HT1080 (cell line): ENCODE results near the gene SGSH. TPM values are rescaled to one million over a fixed set of nuclear protein-coding genes. Genes with fewer than 3 reads are reported as not detected.

Source experiments
- DNase-seq: peaks from one replicate; pipeline ENCODE4 v3.0.0-alpha.2; 2015; ENCODE audit warnings: low read depth
- total RNA-seq: library from RNA; depleted of rRNA; stranded (reverse); fragments of >200 nt; shearing (Covaris generic); gene quantifications from 2 replicates; pipeline ENCODE4 v1.2.3, GENCODE V29; 2014

SGSH gene
- total RNA-seq, 1 experiment from 2014 or later = 6.0 TPM

DNA sequence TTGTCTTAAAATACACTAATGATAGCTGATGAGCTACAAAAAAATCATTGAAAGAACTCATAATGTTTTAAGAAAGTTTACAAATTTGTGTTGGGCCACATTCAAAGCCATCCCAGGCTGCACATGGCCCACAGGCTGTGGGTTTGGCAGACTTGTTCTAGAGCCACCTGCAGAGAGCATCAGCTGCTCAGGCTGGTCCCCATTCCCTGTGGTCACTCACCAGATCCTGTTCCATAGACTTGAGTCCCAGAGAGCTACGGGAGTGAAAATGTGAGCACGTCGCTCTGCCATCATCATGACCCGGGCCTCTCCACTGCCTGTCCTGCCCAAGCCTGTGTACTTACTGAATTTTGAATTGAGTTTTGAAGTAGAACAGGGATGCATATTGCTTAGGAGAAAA, 7.0 kb upstream of the SGSH start:
- no peak for DNase-seq

DNA sequence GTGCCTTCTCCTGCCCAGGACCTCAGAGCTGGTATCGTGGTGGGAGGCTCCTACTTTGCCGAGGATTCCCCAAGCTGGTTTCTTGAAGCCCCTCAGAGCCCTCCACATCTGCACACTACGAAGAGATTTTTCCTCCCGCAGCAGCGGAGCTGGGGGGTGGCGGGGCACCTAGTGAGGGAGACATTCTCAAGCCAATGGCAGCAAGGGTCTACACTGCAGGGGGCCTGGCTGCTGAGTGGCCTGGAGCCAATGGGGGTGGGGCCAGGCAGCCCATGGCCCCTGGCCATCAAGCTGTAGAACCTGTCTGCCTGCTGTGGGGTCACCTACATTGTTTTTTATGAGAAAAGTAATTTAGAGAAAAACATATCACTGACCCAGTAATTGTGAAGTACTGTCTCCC, 5.1 kb upstream of the SGSH start:
- no peak for DNase-seq

DNA sequence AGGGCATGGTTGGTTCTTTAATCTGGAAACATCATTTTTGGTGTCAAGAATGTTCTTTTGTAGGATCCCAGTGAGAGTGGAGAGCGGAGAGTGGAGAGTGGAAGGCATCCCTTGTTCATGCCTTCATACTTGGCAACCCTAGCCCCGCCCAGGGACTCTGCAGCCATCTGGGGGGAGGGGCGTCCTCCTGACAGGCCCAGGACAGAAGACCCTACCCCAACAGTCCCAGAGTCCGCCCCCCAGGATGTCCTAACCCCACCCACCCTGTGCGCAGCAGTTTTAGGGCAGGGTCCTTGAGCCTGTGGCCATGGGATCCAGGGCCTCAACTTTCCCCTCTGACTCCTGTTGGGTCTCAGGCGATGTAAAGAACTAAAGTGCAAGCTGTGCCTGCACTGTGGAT, 4.5 kb upstream of the SGSH start:
- DNase-seq = no peak

DNA sequence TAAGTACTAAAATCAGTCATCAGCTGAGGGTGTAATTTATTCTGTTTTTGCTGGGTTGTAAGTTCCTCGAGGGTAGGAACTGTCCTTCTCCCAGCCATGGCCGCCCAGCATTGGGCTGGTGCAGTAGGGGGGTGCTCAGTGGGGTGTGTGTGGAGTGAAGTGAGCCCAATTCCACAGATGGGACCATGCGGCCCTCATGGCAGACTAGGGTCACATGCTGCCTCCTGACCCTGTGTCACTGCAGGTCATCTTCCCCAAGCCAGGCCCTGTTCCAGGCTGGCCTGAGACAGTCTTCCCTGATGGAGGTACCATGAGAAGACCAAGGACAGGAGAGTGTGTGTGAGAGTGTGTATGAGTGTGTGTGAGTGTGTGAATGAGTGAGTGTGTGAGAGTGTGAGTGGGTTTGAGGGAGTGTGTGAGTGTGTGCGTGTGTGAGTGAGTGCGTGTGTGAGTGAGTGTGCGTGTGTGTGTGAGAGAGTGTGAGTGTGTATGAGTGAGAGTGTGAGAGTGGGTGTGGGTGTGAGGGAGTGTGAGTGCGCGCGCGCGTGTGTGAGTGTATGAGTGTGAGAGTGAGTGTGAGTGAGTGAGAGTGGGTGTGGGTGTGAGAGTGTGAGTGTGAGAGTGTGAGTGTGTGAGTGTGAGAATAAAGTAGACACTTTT, 3.8 kb upstream of the SGSH start:
- DNase-seq = no peak

DNA sequence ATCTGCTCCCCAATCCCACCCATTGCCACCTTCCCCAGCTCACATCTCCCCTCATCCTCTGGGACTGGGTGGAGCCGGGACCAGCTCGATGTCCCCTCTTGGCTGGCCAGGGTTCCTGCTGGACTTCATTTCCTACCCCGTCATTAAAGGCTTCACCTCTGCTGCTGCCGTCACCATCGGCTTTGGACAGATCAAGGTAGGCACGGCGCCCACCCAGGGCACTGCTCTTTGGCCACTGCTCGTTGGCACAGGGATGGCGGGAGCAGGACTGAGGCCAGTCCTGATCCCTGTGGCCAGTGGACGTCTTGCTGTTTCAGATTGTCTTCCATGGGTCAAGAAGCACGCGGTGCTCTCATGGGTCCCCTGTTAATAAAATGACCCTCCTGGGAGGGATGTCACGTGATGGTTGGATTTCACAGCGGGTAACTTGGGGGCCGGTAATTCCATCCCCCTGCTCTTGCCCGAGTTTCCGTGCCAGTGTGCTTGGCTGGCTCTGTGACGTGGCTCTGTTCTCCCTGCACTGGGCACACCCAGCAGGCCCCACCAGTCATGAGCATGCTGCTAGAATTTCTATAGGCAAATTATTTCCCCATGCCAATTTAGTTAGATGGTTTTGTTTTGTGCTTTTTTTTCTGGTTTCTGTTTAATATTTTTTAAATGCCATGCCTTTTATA, 3.1 kb upstream of the SGSH start:
- DNase-seq = no peak

DNA sequence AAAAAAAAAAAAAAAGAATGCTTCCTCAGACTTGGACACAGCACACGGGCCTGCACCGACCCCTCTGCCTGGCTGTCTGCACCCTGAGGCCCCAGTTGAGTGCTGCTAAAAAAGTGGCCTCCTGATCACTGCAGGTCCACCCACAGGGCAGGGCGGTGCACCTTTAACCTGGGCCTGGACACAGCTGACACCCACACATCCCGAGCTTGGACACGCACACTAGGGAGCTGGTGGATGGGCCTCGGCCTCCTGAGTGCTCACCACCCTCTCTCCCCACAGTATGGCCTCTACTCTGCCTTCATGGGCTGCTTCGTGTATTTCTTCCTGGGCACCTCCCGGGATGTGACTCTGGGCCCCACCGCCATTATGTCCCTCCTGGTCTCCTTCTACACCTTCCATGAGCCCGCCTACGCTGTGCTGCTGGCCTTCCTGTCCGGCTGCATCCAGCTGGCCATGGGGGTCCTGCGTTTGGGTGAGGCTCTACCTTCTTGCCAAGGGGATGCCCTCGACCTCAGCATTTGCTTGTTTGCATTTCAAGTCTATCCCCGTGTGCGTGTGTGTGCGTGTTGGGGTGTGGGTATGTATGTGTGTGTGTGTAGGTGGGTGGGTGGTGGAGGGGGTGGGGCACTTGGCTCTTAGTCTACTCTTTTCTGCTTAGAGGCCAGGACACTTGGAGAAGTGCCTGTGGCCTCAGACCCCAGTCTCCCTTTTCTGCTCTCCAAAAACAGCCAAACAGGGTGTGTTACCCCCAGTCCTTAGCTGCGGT, 2.4 kb upstream of the SGSH start:
- DNase-seq = no peak

DNA sequence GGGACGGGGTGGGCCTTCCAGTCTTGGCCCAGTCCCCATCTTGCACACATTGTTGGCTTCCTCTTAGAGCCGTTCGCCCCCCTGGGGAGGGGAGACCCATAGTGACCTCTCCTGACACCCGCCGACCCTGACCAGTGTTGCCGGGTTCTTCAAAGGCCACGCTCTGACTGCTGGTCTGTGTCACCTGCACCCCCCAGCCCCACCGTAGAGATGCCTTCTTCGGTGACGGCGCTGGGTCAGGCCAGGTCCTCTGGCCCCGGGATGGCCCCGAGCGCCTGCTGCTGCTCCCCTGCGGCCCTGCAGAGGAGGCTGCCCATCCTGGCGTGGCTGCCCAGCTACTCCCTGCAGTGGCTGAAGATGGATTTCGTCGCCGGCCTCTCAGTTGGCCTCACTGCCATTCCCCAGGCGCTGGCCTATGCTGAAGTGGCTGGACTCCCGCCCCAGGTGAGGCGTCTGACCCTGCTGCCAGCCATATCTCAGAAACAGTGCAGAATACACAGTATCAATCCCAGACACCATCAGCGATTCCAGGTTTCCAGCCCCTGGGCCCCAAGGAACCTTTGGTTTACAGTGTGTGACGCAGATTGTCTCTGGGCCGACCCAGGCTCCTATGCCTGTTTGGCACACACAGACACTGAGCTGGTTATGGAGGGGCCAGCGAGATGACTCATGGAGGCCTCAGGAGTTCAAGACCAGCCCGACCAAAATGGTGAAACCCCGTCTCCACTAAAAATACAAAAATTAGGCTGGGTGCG, 1.4 kb upstream of the SGSH start:
- no peak for DNase-seq

DNA sequence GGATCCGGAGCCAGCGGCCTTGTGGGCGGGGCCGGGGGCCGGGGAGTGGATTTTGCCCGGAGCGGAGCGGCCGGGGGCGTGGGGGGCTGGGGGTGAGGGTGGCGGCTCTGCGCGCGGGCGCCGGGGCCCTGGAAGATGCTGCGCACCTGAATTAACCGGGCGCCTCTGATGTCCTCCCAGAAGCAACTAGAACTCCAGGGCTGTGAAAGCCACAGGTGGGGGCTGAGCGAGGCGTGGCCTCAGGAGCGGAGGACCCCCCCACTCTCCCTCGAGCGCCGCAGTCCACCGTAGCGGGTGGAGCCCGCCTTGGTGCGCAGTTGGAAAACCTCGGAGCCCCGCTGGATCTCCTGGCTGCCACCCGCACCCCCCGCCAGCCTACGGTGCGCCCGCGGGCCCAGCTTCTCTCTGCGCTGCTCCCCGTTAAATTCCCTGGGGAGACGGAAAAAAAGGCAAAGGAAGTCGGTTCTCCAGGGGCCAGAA, 643 bp upstream of the SGSH start:
- no peak for DNase-seq

DNA sequence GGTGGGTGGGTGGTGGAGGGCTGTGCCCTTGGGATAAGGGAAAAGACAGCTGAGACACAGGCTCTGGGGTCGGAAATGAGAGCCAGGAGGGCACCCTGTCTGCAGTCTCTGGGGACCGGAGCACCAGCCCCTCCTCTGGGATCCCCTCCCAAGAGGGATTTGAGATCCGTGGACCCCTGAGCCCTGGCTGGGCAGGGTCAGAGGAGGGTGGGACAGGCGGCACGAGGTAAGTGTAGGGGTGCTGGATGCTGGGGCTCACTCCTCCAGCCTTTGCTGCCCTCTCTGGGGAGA, 425 bp downstream of the SGSH start:
- DNase-seq = no peak

DNA sequence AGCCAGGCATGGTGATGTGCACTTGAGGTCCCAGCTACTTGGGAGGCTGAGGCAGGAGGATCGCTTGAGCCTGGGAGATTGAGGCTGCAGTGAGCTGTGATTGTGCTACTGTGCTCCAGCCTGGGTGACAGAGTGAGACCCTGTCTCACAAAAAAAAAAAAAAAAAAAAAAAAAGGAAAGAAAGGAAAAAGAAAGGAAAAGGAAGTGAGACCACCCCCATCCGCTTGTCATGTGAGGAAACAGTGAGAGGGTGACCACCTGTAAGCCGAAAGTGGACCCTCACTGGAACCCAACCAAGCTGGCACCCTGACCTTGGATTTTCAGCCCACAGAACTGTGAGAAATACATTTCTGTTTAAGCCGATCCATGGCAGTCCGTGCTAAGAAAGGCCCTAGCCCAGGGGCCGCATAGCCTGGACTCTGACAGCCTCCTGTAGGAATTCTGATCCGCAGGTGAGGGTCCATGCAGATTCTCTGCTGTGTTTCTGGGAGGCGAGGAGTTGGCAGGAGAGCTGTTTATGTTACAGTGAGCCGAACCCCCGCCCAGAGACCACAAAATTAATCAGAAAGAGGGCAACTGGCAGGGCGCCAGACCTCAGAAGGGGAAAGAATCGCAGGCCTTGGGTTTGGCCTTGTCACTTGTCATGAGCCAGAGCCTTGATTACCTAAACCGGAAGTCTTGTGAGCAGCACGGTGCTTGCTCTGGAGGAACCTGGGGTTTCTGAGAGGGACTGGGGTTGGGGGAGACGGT, 945 bp downstream of the SGSH start:
- peak; percentile 91 for DNase-seq

DNA sequence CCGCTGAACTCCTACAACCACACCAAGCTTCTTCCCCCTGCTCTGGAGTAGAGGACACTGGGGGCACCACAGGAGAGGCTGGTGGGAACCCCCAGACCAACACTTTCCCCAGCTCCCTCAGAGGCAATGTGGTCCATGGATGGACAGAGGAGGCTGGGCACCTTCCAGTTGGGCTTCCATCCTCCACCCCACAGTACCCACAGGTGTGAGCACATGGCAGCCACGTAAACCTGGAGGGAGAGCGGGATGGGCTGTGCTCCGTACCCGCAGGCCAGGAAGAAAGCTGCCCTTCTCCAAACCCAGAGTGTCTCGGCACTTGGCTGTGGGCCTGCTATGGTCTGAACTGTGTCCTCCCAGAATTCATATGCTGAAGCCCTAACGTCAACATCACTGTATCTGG, 1.7 kb downstream of the SGSH start:
- no peak for DNase-seq

DNA sequence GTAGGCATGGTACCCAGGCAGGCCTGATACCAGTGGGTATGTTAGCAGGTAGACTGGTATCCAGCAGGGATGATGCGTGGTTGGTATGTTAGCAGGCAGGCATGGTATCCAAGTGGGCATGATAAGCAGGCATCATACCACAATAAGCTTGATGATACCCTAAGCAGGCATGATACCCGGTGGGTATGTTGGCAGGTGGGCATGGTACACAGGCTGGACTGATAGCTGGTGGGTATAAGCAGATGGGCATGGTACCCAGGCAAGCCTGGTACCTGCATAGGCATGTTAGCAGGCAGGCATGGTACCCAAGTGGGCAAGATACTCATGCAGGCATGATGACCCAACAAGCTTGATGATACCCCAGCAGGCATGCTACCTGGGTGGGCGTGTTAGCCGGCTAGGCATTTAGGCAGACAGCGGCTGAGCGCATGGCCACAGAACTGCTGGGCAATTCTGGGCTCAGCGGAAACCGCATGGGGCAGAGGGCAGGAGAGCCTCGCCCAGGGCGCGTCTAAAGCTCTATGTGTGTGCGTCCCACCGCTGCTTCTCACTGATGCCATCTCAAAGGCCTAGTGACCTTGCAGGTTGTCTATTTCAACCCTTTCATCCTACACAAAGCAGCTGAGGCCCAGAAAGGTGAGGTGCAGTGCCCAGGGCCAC, 2.3 kb downstream of the SGSH start:
- no peak for DNase-seq

DNA sequence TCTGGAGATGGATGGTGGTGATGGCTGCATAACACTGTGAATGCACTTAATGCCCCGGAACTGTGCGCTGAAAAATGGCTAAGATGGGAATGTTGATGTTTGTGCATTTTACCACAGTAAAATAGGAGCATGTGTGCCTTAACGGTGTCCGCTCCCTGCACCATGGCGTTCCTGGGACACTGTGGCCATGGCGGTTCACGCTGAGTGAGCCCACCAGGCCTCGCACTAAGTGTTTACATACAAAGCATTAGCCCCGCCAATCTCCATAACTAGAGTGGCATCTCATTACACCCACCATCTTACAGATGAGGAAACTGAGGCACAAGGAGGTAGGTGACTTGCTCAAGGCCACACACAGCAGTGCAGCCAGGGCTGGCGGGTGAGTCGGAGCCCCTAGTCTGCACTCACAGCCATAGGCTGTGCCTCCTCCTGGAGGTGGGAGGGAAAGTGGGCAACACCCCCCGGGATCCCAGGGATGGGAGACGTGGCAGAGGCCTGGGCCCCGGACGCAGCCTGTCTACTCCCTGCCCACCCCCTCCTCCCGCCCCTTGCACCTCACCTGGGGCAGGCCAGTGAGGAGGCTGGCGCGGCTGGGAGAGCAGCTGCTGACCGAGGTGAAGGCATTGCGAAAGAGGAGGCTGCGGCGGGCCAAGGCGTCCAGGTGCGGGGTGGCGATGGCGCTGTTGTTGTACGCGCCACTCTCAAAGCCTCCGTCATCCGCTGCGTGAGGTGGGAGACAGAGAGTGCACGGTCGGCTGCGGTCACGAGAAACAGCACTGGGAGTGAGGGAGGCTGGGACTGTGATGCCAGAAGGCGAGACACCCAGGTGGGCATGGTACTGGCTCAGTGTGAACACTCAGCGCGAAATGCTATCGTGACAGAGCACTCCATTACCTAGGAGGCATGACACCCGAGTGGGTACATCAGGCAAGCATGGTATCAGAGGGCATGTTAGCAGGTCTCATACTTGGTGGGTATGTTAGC, 3.4 kb downstream of the SGSH start:
- DNase-seq = no peak

DNA sequence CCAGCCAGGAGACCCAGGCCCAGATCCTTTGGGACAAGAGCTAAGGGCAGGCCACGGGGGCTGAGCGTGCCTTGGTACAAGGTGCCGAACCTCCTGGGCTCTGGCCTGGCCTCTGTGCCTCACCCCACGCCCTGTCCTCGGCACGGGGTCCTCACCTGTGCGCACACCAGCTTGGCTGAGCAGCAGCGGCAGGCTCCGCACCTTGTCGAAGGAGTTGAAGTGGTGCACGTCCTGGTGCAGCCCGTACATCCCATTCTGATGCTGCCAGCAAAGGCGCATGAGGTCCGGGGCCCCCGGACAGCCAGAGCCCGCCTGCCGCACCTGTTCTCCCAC, 5.3 kb downstream of the SGSH start:
- no peak for DNase-seq

DNA sequence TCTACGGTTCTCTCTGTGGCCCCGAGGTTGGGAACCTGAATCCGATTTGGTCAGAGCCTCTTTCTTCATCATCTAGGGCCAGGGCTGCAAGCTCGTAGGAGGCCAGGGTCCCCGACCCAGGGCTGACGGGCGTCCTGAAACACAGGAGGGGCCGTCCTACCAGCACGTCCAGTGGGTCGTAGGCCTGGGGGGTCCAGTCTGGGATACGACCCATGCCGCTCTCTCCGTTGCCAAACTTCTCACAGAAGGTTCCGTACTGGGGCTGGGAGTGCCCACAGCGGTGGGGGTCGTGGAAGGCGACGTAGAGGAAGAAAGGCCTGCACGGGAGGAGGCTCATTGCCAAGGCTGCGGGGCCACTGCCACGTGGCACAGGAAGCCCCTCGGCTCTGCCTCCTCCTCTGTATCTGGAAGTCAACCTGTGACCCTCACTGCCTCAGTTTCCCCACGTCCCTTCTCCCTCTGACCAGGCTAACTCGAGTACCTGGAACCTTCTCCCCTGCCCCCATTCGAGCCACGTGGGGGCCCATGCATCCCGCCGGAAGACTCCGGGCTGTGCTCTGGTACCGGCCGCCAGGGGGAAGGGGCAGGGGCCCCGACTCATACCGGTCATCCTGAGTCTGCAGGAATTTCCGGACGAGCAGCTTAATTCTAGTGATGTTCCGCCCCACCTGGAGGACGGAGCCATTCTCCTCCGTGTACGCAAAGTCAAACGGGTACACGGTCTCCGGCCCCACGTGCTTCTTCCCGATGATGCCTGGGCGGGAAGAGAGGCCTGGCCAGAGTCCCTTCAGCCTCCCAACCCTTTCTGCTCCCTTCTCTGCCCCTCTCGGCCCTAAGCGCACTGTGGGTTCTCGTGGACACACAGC, 5.9 kb downstream of the SGSH start:
- no peak for DNase-seq

DNA sequence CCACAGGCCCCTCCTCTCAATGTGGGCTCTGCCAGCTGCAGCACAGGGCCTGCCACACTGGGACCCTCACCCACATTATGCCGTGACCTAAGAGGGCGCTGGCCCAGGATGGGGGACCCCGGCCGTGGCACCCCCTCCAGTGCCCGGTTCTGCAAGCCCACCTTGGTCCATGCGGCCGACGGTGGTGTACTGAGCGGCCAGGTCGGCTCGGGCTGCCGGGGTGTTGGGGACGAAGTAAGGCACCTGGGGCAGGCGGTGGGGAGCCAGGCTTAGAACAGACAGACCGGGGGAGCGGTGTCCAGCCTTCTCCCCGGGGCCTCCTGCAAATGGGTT, 6.5 kb downstream of the SGSH start:
- no peak for DNase-seq

DNA sequence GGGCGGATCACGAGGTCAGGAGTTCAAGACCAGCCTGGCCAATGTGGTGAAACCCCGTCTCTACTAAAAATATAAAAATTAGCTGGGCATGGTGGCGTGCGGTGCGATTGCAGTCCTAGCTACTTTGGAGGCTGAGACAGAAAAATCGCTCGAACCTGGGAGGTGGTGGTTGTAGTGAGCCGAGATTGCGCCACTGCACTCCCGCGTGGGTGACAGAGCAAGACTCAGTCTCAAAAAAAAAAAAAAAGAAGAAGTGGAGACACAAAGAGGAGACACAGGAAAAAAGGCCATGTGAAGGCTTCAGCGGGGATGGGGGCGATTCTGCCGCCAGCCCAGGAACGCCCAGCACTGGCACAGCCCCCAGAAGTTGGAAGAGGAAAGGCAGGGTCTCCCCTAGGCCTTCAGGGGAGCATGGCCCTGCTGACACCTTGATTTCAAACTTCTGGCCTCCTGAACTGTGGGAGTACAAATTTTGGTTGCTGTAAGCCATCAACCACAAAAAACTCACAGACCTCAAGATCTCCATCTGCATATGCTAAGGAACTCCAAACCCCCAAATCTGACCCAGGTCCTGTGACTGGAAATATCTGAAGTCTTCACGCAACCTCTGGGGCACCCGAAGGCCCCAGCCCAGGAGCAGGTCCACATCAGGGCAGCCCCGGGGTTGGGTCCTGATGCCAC, 7.0 kb downstream of the SGSH start:
- no peak for DNase-seq

DNA sequence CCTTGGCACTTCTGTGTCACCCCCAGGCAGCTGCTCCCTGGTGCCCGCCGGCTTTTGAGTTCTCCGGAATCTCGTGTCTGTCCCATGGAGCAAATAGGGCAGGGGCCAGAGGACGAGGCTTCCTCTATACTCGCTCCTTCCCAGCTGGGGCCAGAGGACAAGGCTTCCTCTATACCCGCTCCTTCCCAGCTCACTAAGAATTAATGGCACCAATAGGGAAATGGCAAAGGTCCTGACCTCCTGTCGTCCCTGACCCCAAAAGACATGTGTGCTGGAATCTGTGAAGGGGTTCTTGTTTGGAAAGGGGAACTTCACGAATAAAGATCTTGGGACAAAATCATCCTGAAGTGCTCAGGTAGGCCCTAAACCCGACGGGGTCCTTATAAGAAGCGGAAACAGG, 7.6 kb downstream of the SGSH start:
- DNase-seq = no peak
